GM13977 (cell line): Measurements from ENCODE around the gene SLC22A15.
A peak's percentile ranks its signal among the peaks of the same experiment; 100 is the strongest.

Source experiments
- DNase-seq: peaks from one replicate; pipeline ENCODE4 v3.0.0; 2012; ENCODE audit warnings: low spot score
- CTCF ChIP-seq: IDR thresholded peaks from 2 replicates; pipeline ENCODE4 v1.5.1; 2012; ENCODE audit warnings: mild to moderate bottlenecking, control low read depth; ENCODE audit not compliant: insufficient read depth; ENCODE audit errors: extremely low read depth, missing control alignments
- in situ Hi-C: fragments of 300-500 bp; cut with MboI; formaldehyde crosslinking; loops from one replicate; pipeline ENCODE4 v1.12.0; 2022; ENCODE audit warnings: low sequenced_read_pairs, low pct_unique_long_range_greater_than_20kb, mixed read lengths, inconsistent platforms; ENCODE audit not compliant: unreplicated experiment

Gene SLC22A15

GRCh38 chr1:115976062-115976920, at the start of gene SLC22A15:
Gene SLC22A15 (plus strand): TSS chr1:115976513. CDS start chr1:115976628, 115 bp downstream.
- in situ Hi-C loops: no loop called here
- TF ChIP-seq CTCF: no peak
- DNase-seq: peak; percentile 74

- DNase-seq: no peak
- in situ Hi-C loops: no loop called here
- TF ChIP-seq CTCF: no peak
Observed at GRCh38 chr1:115927971-115928370, 48.3 kb upstream of the SLC22A15 start.

- no peak for TF ChIP-seq CTCF
- no peak for DNase-seq
- in situ Hi-C loops: no loop called here
Observed at GRCh38 chr1:115929881-115930280, 46.4 kb upstream of the SLC22A15 start.

- DNase-seq: no peak
- TF ChIP-seq CTCF: no peak
- in situ Hi-C loops: no loop called here
Observed at GRCh38 chr1:115933625-115934024, 42.7 kb upstream of the SLC22A15 start.

GRCh38 chr1:115939455-115939854, 36.9 kb upstream of the SLC22A15 start:
- in situ Hi-C loops: no loop called here
- no peak for TF ChIP-seq CTCF
- DNase-seq: no peak

GRCh38 chr1:115946116-115946515, 30.2 kb upstream of the SLC22A15 start:
- no peak for TF ChIP-seq CTCF
- in situ Hi-C loops: no loop called here
- no peak for DNase-seq

GRCh38 chr1:115949156-115949555, 27.2 kb upstream of the SLC22A15 start:
- DNase-seq: no peak
- no peak for TF ChIP-seq CTCF
- in situ Hi-C loops: no loop called here
